ENCODE measurements around the gene KDELR3.
A peak's percentile ranks its signal among the peaks of the same experiment; 100 is the strongest.

KDELR3 gene

GRCh38 chr22:38477585-38477984 is 9.7 kb downstream of the KDELR3 start:
- TF ChIP-seq FOXM1 (IDR thresholded peaks at IDR 0.05; ENCODE audit: borderline replicate concordance, low read depth) (no peak), EP300 (IDR thresholded peaks at IDR 0.05; ENCODE audit: borderline replicate concordance) (no peak), CEBPB (IDR thresholded peaks at IDR 0.05) (no peak), TCF12 (IDR thresholded peaks at IDR 0.05; ENCODE audit: low read depth) (no peak)

- TF ChIP-seq EP300 (IDR thresholded peaks at IDR 0.05; ENCODE audit: borderline replicate concordance) (peak; percentile 33; the same call in 1 of the 2 replicates), TEAD4 (IDR thresholded peaks at IDR 0.05) (peak; percentile 77), USF1 (IDR thresholded peaks at IDR 0.05) (no peak)
These were observed 11.4 kb downstream of the KDELR3 start for GRCh38 chr22:38479096-38479837.

- no peak for TF ChIP-seq EP300 (IDR thresholded peaks at IDR 0.05; ENCODE audit: borderline replicate concordance)
- TF ChIP-seq EGR1 (IDR thresholded peaks at IDR 0.05), result no peak
- no peak for TF ChIP-seq RAD21 (IDR thresholded peaks at IDR 0.05; ENCODE audit: low read depth)
- no peak for TF ChIP-seq TAF1 (IDR thresholded peaks at IDR 0.05; ENCODE audit: low read depth)
- TF ChIP-seq MAX (IDR thresholded peaks at IDR 0.05), result no peak
- no peak for TF ChIP-seq YY1 (IDR thresholded peaks at IDR 0.05; ENCODE audit: low read depth)
- TF ChIP-seq CEBPB (IDR thresholded peaks at IDR 0.05), result no peak
- no peak for TF ChIP-seq USF1 (IDR thresholded peaks at IDR 0.05)
These were observed 13.4 kb downstream of the KDELR3 start for GRCh38 chr22:38481162-38481870.

- TF ChIP-seq REST (IDR thresholded peaks at IDR 0.05; ENCODE audit: low read depth) (no peak), YY1 (IDR thresholded peaks at IDR 0.05; ENCODE audit: low read depth) (no peak), TAF1 (IDR thresholded peaks at IDR 0.05; ENCODE audit: low read depth) (no peak), TCF12 (IDR thresholded peaks at IDR 0.05; ENCODE audit: low read depth) (no peak), MAX (IDR thresholded peaks at IDR 0.05) (no peak), CEBPB (IDR thresholded peaks at IDR 0.05) (no peak), CREB1 (IDR thresholded peaks at IDR 0.05; ENCODE audit: low read depth) (no peak), EP300 (IDR thresholded peaks at IDR 0.05; ENCODE audit: borderline replicate concordance) (no peak), EGR1 (IDR thresholded peaks at IDR 0.05) (no peak), USF1 (IDR thresholded peaks at IDR 0.05) (no peak), RAD21 (IDR thresholded peaks at IDR 0.05; ENCODE audit: low read depth) (no peak), FOXM1 (IDR thresholded peaks at IDR 0.05; ENCODE audit: borderline replicate concordance, low read depth) (no peak), ZBTB7A (IDR thresholded peaks at IDR 0.05; ENCODE audit: low read depth) (no peak), NFIC (IDR thresholded peaks at IDR 0.05) (no peak), TEAD4 (IDR thresholded peaks at IDR 0.05) (no peak)
These were observed 14.0 kb downstream of the KDELR3 start for GRCh38 chr22:38481871-38482332.

- TF ChIP-seq YY1 (IDR thresholded peaks at IDR 0.05; ENCODE audit: low read depth) (no peak), RAD21 (IDR thresholded peaks at IDR 0.05; ENCODE audit: low read depth) (no peak), NFIC (IDR thresholded peaks at IDR 0.05) (no peak), ZBTB7A (IDR thresholded peaks at IDR 0.05; ENCODE audit: low read depth) (no peak), CEBPB (IDR thresholded peaks at IDR 0.05) (no peak), MAX (IDR thresholded peaks at IDR 0.05) (no peak), TEAD4 (IDR thresholded peaks at IDR 0.05) (no peak), TCF12 (IDR thresholded peaks at IDR 0.05; ENCODE audit: low read depth) (no peak), USF1 (IDR thresholded peaks at IDR 0.05) (no peak), TAF1 (IDR thresholded peaks at IDR 0.05; ENCODE audit: low read depth) (no peak), EGR1 (IDR thresholded peaks at IDR 0.05) (no peak), EP300 (IDR thresholded peaks at IDR 0.05; ENCODE audit: borderline replicate concordance) (no peak)
These were observed 14.9 kb downstream of the KDELR3 start for GRCh38 chr22:38482662-38483308.

- TF ChIP-seq USF1 (IDR thresholded peaks at IDR 0.05) (no peak), EGR1 (IDR thresholded peaks at IDR 0.05) (no peak), CEBPB (IDR thresholded peaks at IDR 0.05) (no peak), MAX (IDR thresholded peaks at IDR 0.05) (no peak), CREB1 (IDR thresholded peaks at IDR 0.05; ENCODE audit: low read depth) (no peak), FOXM1 (IDR thresholded peaks at IDR 0.05; ENCODE audit: borderline replicate concordance, low read depth) (no peak), NFIC (IDR thresholded peaks at IDR 0.05) (no peak), EP300 (IDR thresholded peaks at IDR 0.05; ENCODE audit: borderline replicate concordance) (no peak), TEAD4 (IDR thresholded peaks at IDR 0.05) (no peak), ZBTB7A (IDR thresholded peaks at IDR 0.05; ENCODE audit: low read depth) (no peak), REST (IDR thresholded peaks at IDR 0.05; ENCODE audit: low read depth) (no peak), YY1 (IDR thresholded peaks at IDR 0.05; ENCODE audit: low read depth) (no peak), TCF12 (IDR thresholded peaks at IDR 0.05; ENCODE audit: low read depth) (no peak), TAF1 (IDR thresholded peaks at IDR 0.05; ENCODE audit: low read depth) (no peak), RAD21 (IDR thresholded peaks at IDR 0.05; ENCODE audit: low read depth) (no peak)
These were observed 16.3 kb downstream of the KDELR3 start for GRCh38 chr22:38484244-38484643.

Data from Ishikawa (cell line).